ENCODE data around the gene DLL3. TPM values are rescaled to one million over a fixed set of nuclear protein-coding genes. Genes with fewer than 3 reads are reported as not detected.

The DLL3 gene
- total and polyA plus RNA-seq, 2 experiments from 2014 or later: 1.2 to 2.1 TPM

- Histone ChIP-seq H3K27ac (no peak overlapping the region), H3K9me2 (ENCODE audit: insufficient read depth) (no peaks in the 10 kb centered on the region), H3K9ac (no peak overlapping the region), H3K4me3 (no peak overlapping the region), H4K20me1 (ENCODE audit: insufficient read depth) (no peaks in the 10 kb centered on the region), H2AFZ (no peak overlapping the region), H3K79me2 (ENCODE audit: insufficient read depth) (no peaks in the 10 kb centered on the region), H3K36me3 (ENCODE audit: low read depth) (no peaks in the 10 kb centered on the region), H3K4me1 (ENCODE audit: insufficient read depth) (no peaks in the 10 kb centered on the region), H3F3A (ENCODE audit: insufficient read depth) (no peaks in the 10 kb centered on the region), H3K4me2 (ENCODE audit: unreplicated experiment) (no peak overlapping the region), H3K9me3 (ENCODE audit: low read depth) (no peaks in the 10 kb centered on the region), H3K27me3 (replicated peaks; ENCODE audit: insufficient read depth) (peaks cover 7% of the 10 kb centered on the region; the same call in 1 of the 2 replicates)
- WGBS, 2 experiments (ENCODE audit: low coverage in 1 of 2, low lambda C conversion rate in 2 of 2, missing lambda C conversion rate in 2 of 2): 22 to 31% methylated on average over 8 of the region's 8 CpGs
- no peak for TF ChIP-seq EZH2phosphoT487 (IDR thresholded peaks at IDR 0.05; ENCODE audit: insufficient read depth, low read depth)
- no peak for TF ChIP-seq EZH2 (IDR thresholded peaks at IDR 0.05; ENCODE audit: insufficient read depth, poor library complexity, severe bottlenecking)
- peak; percentile 10 for DNase-seq
- in situ Hi-C loops (cut with MboI): no loop called here
Measured at GRCh38 chr19:39546599-39546998, 47.9 kb downstream of the DLL3 start.

- H2AFZ ChIP-seq: no peak overlapping the region
- in situ Hi-C loops (cut with MboI): no loop called here
- peaks cover 27% of the 10 kb centered on the region for H3K27me3 ChIP-seq (replicated peaks; ENCODE audit: insufficient read depth)
- H3K4me2 ChIP-seq (ENCODE audit: unreplicated experiment): no peak overlapping the region
- no peak for TF ChIP-seq EZH2 (IDR thresholded peaks at IDR 0.05; ENCODE audit: insufficient read depth, poor library complexity, severe bottlenecking)
- no peak for TF ChIP-seq EZH2phosphoT487 (IDR thresholded peaks at IDR 0.05; ENCODE audit: insufficient read depth, low read depth)
- H3K36me3 ChIP-seq (ENCODE audit: low read depth): no peaks in the 10 kb centered on the region
- no peaks in the 10 kb centered on the region for H3K79me2 ChIP-seq (ENCODE audit: insufficient read depth)
- DNase-seq: no peak
- no peaks in the 10 kb centered on the region for H4K20me1 ChIP-seq (ENCODE audit: insufficient read depth)
- H3K9me2 ChIP-seq (ENCODE audit: insufficient read depth): no peaks in the 10 kb centered on the region
- H3K27ac ChIP-seq: no peak overlapping the region
- no peaks in the 10 kb centered on the region for H3K4me1 ChIP-seq (ENCODE audit: insufficient read depth)
- H3K9ac ChIP-seq: no peak overlapping the region
- H3K9me3 ChIP-seq (ENCODE audit: low read depth): no peaks in the 10 kb centered on the region
- no peak overlapping the region for H3K4me3 ChIP-seq
- 57 to 60% methylated on average over 5 of the region's 5 CpGs for WGBS, 2 experiments (ENCODE audit: low coverage in 1 of 2, low lambda C conversion rate in 2 of 2, missing lambda C conversion rate in 2 of 2)
- H3F3A ChIP-seq (ENCODE audit: insufficient read depth): no peaks in the 10 kb centered on the region
Measured at GRCh38 chr19:39550197-39550596, 51.5 kb downstream of the DLL3 start.

- H3K4me3 ChIP-seq: no peak overlapping the region
- H2AFZ ChIP-seq: no peak overlapping the region
- H3K9ac ChIP-seq: no peak overlapping the region
- no peak for DNase-seq
- no peaks in the 10 kb centered on the region for H3K79me2 ChIP-seq (ENCODE audit: insufficient read depth)
- TF ChIP-seq EZH2 (IDR thresholded peaks at IDR 0.05; ENCODE audit: insufficient read depth, poor library complexity, severe bottlenecking) (no peak), EZH2phosphoT487 (IDR thresholded peaks at IDR 0.05; ENCODE audit: insufficient read depth, low read depth) (no peak)
- H3K27me3 ChIP-seq (replicated peaks; ENCODE audit: insufficient read depth): peaks cover 21% of the 10 kb centered on the region
- H3K36me3 ChIP-seq (ENCODE audit: low read depth): no peaks in the 10 kb centered on the region
- H3K27ac ChIP-seq: no peak overlapping the region
- no peaks in the 10 kb centered on the region for H3F3A ChIP-seq (ENCODE audit: insufficient read depth)
- H3K9me3 ChIP-seq (ENCODE audit: low read depth): no peaks in the 10 kb centered on the region
- in situ Hi-C loops (cut with MboI): no loop called here
- H4K20me1 ChIP-seq (ENCODE audit: insufficient read depth): no peaks in the 10 kb centered on the region
- 28 to 34% methylated on average over 7 of the region's 7 CpGs for WGBS, 2 experiments (ENCODE audit: low coverage in 1 of 2, low lambda C conversion rate in 2 of 2, missing lambda C conversion rate in 2 of 2)
- H3K4me2 ChIP-seq (ENCODE audit: unreplicated experiment): no peak overlapping the region
- no peaks in the 10 kb centered on the region for H3K4me1 ChIP-seq (ENCODE audit: insufficient read depth)
- H3K9me2 ChIP-seq (ENCODE audit: insufficient read depth): no peaks in the 10 kb centered on the region
Measured at GRCh38 chr19:39553082-39553652, 54.4 kb downstream of the DLL3 start.

GRCh38 chr19:39554701-39555311, 56.1 kb downstream of the DLL3 start:
- Histone ChIP-seq H3K9ac (no peak overlapping the region), H3F3A (ENCODE audit: insufficient read depth) (no peaks in the 10 kb centered on the region), H3K9me3 (ENCODE audit: low read depth) (no peaks in the 10 kb centered on the region), H3K36me3 (ENCODE audit: low read depth) (no peaks in the 10 kb centered on the region), H4K20me1 (ENCODE audit: insufficient read depth) (no peaks in the 10 kb centered on the region), H3K4me1 (ENCODE audit: insufficient read depth) (no peaks in the 10 kb centered on the region), H3K27ac (no peak overlapping the region), H3K27me3 (replicated peaks; ENCODE audit: insufficient read depth) (peaks cover 21% of the 10 kb centered on the region), H3K79me2 (ENCODE audit: insufficient read depth) (no peaks in the 10 kb centered on the region), H3K4me2 (ENCODE audit: unreplicated experiment) (no peak overlapping the region), H2AFZ (no peak overlapping the region), H3K9me2 (ENCODE audit: insufficient read depth) (no peaks in the 10 kb centered on the region), H3K4me3 (no peak overlapping the region)
- in situ Hi-C loops (cut with MboI): no loop called here
- WGBS, 2 experiments (ENCODE audit: low coverage in 1 of 2, low lambda C conversion rate in 2 of 2, missing lambda C conversion rate in 2 of 2): 11 to 16% methylated on average over 4 of the region's 4 CpGs
- DNase-seq: no peak
- TF ChIP-seq EZH2 (IDR thresholded peaks at IDR 0.05; ENCODE audit: insufficient read depth, poor library complexity, severe bottlenecking): no peak
- no peak for TF ChIP-seq EZH2phosphoT487 (IDR thresholded peaks at IDR 0.05; ENCODE audit: insufficient read depth, low read depth)
